Fibroblast of lung (primary cell): ENCODE results near the gene RAP1GAP.

ENCODE experiments used
- EZH2 ChIP-seq: IDR thresholded peaks from 2 replicates; pipeline ENCODE4 v1.5.1; 2012; ENCODE audit warnings: low read length, control low read depth, mild to moderate bottlenecking; ENCODE audit errors: missing control alignments
- TF ChIP-seq, protein P1 (sequence below), 2 donors: IDR thresholded peaks in 1 of 2; conservative IDR thresholded peaks in 1 of 2; 1 replicate in 1 of 2; 2 replicates in 1 of 2; pipeline ENCODE4 v1.5.1; 2011 to 2012; ENCODE audit warnings: low read length in 2 of 2, control low read depth in 1 of 2, inconsistent platforms in 1 of 2, low read depth in 1 of 2, mild to moderate bottlenecking in 1 of 2

DNA sequence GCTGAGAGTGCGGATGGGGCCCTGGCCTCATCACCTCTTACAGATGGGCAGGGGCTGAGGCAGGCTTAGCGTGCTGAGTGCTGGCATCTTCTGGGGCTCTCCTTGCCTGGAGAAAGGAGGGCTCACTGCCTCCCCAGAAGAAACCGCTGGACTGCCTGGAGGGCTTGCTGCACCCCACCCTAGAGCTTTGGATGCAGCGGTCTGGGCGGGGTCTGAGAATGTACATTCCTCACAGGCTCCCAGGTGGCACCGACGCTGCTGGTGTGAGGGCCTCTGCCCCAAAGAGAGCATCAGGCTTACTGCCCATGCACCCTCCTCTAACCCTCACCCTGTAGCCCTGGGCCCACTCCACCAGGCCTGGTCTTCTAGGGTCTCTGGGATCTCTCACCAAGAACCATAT lies 51.1 kb downstream of the RAP1GAP start:
- TF ChIP-seq, protein P1, sequence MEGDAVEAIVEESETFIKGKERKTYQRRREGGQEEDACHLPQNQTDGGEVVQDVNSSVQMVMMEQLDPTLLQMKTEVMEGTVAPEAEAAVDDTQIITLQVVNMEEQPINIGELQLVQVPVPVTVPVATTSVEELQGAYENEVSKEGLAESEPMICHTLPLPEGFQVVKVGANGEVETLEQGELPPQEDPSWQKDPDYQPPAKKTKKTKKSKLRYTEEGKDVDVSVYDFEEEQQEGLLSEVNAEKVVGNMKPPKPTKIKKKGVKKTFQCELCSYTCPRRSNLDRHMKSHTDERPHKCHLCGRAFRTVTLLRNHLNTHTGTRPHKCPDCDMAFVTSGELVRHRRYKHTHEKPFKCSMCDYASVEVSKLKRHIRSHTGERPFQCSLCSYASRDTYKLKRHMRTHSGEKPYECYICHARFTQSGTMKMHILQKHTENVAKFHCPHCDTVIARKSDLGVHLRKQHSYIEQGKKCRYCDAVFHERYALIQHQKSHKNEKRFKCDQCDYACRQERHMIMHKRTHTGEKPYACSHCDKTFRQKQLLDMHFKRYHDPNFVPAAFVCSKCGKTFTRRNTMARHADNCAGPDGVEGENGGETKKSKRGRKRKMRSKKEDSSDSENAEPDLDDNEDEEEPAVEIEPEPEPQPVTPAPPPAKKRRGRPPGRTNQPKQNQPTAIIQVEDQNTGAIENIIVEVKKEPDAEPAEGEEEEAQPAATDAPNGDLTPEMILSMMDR (conservative IDR thresholded peaks at IDR 0.05 in 1 of 2, IDR thresholded peaks at IDR 0.05 in 1 of 2; ENCODE audit: low read depth in 1 of 2, low read length in 2 of 2), result no peak
- no peak for TF ChIP-seq EZH2
